ENCODE measurements around the gene ANKRD52. TPM values are rescaled to one million over a fixed set of nuclear protein-coding genes. Genes with fewer than 3 reads are reported as not detected.
"Not testable (repeated sequence)": the region's sequence is repeated elsewhere in the genome, so short reads cannot be mapped to it uniquely, and the experiment has no call there.

Gene ANKRD52
- total RNA-seq, 1 donor = 18.8 TPM

DNA sequence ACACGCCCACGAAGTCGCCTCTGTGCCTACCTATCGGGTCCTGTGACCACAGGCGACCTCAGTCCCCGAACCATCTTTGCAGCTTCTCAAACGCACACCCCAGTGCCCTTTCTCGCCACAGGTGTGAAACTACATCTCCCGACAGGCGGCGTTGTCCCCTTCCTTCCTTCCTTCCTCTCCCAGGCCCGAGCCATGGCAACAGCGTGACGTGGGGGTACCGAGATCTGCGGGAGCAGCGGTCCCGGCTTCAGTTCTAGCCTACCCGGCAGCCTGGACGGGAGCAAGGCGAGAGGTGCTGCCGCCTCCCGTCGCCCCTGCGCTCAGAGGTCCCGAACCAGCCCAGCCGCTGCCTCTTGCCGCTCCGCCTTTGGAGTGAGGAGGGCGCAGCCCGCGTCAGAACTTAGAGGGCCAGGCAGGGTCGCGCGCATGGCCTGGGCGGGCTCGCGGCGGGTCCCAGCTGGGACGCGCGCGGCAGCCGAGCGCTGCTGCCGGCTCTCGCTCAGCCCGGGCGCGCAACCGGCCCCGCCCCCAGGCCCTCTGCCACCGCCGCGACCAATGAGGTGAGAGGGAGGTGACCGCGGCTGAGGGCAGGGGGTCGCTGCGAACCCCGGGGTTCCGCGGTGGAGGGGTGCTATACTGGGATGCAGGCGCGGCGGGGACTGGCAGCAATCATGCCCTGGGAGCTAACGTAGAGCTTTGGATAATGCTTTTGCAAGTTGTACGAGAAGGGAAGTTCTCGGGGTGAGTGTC, 8.7 kb upstream of the ANKRD52 start, which contains the start of gene COQ10A:
Gene COQ10A, plus strand, starts transcription at position 250 of the 750 bp plus-strand sequence. Its CDS starts 177 bp downstream, at position 427.
- peak within 1 kb of the TSS; percentile 76 for H3K27ac ChIP-seq (ENCODE audit: low read depth, low read length)
- H3K4me2 ChIP-seq (ENCODE audit: insufficient read depth, low read length) = peak within 1 kb of the TSS; percentile 92
- no peaks in the 10 kb centered on the region for H3K9me3 ChIP-seq (ENCODE audit: low read depth, low read length)
- H3K27me3 ChIP-seq (ENCODE audit: insufficient read depth, low read length) = no peaks in the 10 kb centered on the region
- peaks cover 14% of the 10 kb centered on the region for H3K4me1 ChIP-seq (ENCODE audit: insufficient read depth, low read length)
- no peaks in the 10 kb centered on the region for H4K20me1 ChIP-seq (ENCODE audit: insufficient read depth, low read length)
- H2AFZ ChIP-seq (ENCODE audit: low read length) = peak within 1 kb of the TSS; percentile 98
- DNase-seq (ENCODE audit: insufficient read length, low spot score, missing footprints) = peak; percentile 99
- no peaks in the 10 kb centered on the region for H3K79me2 ChIP-seq (ENCODE audit: insufficient read depth, low read length)
- peaks cover 21% of the 10 kb centered on the region for H3K36me3 ChIP-seq (ENCODE audit: insufficient read depth, low read length)
- TF ChIP-seq, protein P1, sequence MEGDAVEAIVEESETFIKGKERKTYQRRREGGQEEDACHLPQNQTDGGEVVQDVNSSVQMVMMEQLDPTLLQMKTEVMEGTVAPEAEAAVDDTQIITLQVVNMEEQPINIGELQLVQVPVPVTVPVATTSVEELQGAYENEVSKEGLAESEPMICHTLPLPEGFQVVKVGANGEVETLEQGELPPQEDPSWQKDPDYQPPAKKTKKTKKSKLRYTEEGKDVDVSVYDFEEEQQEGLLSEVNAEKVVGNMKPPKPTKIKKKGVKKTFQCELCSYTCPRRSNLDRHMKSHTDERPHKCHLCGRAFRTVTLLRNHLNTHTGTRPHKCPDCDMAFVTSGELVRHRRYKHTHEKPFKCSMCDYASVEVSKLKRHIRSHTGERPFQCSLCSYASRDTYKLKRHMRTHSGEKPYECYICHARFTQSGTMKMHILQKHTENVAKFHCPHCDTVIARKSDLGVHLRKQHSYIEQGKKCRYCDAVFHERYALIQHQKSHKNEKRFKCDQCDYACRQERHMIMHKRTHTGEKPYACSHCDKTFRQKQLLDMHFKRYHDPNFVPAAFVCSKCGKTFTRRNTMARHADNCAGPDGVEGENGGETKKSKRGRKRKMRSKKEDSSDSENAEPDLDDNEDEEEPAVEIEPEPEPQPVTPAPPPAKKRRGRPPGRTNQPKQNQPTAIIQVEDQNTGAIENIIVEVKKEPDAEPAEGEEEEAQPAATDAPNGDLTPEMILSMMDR (IDR thresholded peaks at IDR 0.05; ENCODE audit: extremely low read depth, low read depth, low read length) = peak; percentile 65
- H3K4me3 ChIP-seq (ENCODE audit: insufficient read depth, low read length) = peak within 1 kb of the TSS; percentile 81

DNA sequence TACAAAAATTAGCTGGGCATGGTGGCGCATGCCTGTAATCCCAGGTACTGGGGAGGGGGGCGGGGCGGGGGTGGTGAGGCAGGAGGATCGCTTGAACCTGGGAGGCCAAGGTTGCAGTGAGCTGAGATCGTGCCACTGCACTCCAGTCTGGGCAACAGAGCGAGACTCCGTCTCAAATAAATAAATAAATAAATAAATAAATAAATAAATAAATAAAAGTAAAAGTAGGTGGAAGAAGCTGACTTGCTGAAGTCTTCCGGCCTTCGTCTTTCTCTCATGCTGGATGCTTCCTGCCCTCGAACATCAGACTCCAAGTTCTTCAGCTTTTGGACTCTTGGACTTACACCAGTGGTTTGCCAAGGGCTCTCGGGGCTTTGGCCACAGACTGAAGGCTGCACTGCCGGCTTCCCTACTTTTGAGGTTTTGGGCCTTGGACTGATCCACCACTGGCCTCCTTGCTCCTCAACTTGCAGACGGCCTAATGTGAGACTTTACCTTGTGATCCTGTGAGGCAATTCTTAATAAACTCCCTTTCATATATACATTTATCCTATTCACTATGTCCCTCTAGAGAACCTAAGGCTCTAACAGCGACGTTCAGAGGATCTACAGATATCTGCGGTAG, 8.0 kb upstream of the ANKRD52 start:
- not testable (repeated sequence) for H4K20me1 ChIP-seq (ENCODE audit: insufficient read depth, low read length); H3K79me2 ChIP-seq (ENCODE audit: insufficient read depth, low read length); DNase-seq (ENCODE audit: insufficient read length, low spot score, missing footprints); H3K9me3 ChIP-seq (ENCODE audit: low read depth, low read length); H3K27me3 ChIP-seq (ENCODE audit: insufficient read depth, low read length)
- Histone ChIP-seq H3K4me3 (ENCODE audit: insufficient read depth, low read length) (peak overlapping the region; percentile 81), H3K4me1 (ENCODE audit: insufficient read depth, low read length) (peaks cover 21% of the 10 kb centered on the region), H2AFZ (ENCODE audit: low read length) (peak overlapping the region; percentile 98), H3K4me2 (ENCODE audit: insufficient read depth, low read length) (peak overlapping the region; percentile 92), H3K36me3 (ENCODE audit: insufficient read depth, low read length) (peaks cover 15% of the 10 kb centered on the region), H3K27ac (ENCODE audit: low read depth, low read length) (peak overlapping the region; percentile 76)

DNA sequence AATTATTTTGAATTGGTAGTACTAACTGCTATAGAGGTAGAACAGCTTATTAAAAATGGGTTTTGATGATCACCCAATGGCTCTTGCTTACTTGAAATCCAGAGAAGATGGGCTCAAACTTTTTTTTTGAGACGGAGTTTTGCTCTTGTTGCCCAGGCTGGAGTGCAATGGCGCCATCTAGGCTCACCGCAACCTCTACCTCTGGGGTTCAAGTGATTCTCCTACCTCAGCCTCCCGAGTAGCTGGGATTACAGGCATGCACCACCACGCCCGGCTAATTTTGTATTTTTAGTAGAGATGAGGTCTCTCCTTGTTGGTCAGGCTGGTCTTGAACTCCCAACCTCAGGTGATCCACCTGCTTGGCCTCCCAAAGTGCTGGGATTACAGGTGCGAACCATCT, 4.8 kb upstream of the ANKRD52 start:
- not testable (repeated sequence) for H3K36me3 ChIP-seq (ENCODE audit: insufficient read depth, low read length); H4K20me1 ChIP-seq (ENCODE audit: insufficient read depth, low read length); H3K27ac ChIP-seq (ENCODE audit: low read depth, low read length); H3K4me2 ChIP-seq (ENCODE audit: insufficient read depth, low read length); H3K79me2 ChIP-seq (ENCODE audit: insufficient read depth, low read length); H2AFZ ChIP-seq (ENCODE audit: low read length); H3K9me3 ChIP-seq (ENCODE audit: low read depth, low read length); H3K27me3 ChIP-seq (ENCODE audit: insufficient read depth, low read length); DNase-seq (ENCODE audit: insufficient read length, low spot score, missing footprints); H3K4me3 ChIP-seq (ENCODE audit: insufficient read depth, low read length)
- H3K4me1 ChIP-seq (ENCODE audit: insufficient read depth, low read length) = peaks cover 30% of the 10 kb centered on the region

DNA sequence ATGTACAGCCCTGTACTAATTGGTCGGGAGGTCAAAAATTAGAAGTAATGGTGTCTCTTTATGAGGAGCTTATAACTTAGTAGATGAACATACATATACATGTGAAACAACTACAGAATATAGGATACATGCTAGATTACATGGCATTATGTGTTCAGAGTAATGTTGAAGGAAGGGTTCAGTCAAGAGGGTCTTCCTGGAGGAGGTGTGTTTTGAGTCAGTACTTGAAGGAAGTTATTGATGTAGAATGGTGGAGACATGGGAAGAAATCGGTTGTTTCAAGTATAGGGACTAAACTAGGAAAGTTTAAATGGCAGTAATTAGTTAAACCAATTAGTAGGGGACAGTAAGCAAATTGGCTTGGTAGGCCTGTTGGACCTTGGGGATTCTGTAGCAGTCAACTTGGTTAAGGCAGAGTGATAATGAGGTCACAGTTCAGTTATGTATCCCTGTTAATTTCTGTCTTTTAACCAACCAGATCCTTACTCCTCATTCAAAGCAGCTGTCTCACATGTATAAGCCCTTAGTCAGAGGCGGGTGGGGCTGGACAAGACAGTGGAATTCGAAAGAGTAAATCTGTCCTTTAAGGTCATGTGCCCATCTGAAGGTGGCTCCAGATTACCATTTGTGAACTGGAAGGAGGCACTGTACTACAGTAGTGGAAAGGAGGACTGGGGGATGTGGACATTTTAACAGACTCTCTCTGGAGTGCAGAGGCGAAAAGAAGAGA, 3.5 kb upstream of the ANKRD52 start:
- Histone ChIP-seq H3K27ac (ENCODE audit: low read depth, low read length) (peak overlapping the region; percentile 45), H2AFZ (ENCODE audit: low read length) (peak overlapping the region; percentile 28)
- DNase-seq (ENCODE audit: insufficient read length, low spot score, missing footprints) = peak; percentile 96

More for the DNA sequence above, 3.5 kb upstream of the ANKRD52 start:
- TF ChIP-seq, protein P1 (IDR thresholded peaks at IDR 0.05; ENCODE audit: extremely low read depth, low read depth, low read length) = no peak
- Histone ChIP-seq H3K4me3 (ENCODE audit: insufficient read depth, low read length) (no peak overlapping the region), H3K4me1 (ENCODE audit: insufficient read depth, low read length) (peaks cover 32% of the 10 kb centered on the region), H3K36me3 (ENCODE audit: insufficient read depth, low read length) (peaks cover 1% of the 10 kb centered on the region), H3K4me2 (ENCODE audit: insufficient read depth, low read length) (peak overlapping the region; percentile 57), H3K79me2 (ENCODE audit: insufficient read depth, low read length) (peaks cover 15% of the 10 kb centered on the region), H4K20me1 (ENCODE audit: insufficient read depth, low read length) (peaks cover 11% of the 10 kb centered on the region), H3K27me3 (ENCODE audit: insufficient read depth, low read length) (no peaks in the 10 kb centered on the region), H3K9me3 (ENCODE audit: low read depth, low read length) (no peaks in the 10 kb centered on the region)

Data from osteoblast (primary cell).